ENCODE results near the gene CCNT2.

DNA sequence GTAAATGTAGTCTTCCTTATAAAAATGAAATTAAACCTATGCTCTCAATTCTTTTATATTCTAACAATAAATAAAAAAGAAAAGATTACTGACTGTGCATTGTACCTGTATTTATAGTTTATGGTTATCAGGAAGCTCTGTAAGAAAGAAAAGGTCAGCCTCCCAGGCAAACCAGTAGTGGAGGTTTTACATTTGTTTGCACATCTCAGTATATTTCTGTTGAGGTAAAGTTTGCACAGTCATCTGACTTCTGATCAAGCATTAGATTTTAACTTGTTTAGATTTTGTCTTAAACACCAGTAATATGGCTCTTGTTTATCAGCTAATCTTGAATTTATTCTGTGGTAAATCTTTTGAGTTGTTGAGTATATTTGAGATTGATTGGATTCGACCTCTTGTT is 37.1 kb downstream of the CCNT2 start:
- TF ChIP-seq POLR2A (IDR thresholded peaks at IDR 0.05; ENCODE audit: low read depth, low read length) (no peak), POLR2AphosphoS5 (IDR thresholded peaks at IDR 0.05; ENCODE audit: low read depth, low read length) (no peak), TAF1 (IDR thresholded peaks at IDR 0.05; ENCODE audit: borderline replicate concordance, low read depth, low read length) (no peak)

Measured in GM12892 (cell line).